DOHH2 (cell line): ENCODE data around the gene CYP2C18.

Experiments
- EZH2phosphoT487 ChIP-seq: fragments of 200-600 bp; sonication (generic); IDR thresholded peaks from 2 replicates; pipeline ENCODE4 v1.6.1; 2017; ENCODE audit warnings: borderline replicate concordance, mild to moderate bottlenecking, antibody characterized with exemption, low read length, moderate library complexity, mixed read lengths
- TF ChIP-seq, protein P1 (sequence below): fragments of 200-600 bp; sonication (generic); IDR thresholded peaks from one replicate; pipeline ENCODE4 v1.5.1; 2014; ENCODE audit warnings: antibody characterized with exemption, mild to moderate bottlenecking, low read depth, low read length; ENCODE audit not compliant: poor library complexity, severe bottlenecking

DNA sequence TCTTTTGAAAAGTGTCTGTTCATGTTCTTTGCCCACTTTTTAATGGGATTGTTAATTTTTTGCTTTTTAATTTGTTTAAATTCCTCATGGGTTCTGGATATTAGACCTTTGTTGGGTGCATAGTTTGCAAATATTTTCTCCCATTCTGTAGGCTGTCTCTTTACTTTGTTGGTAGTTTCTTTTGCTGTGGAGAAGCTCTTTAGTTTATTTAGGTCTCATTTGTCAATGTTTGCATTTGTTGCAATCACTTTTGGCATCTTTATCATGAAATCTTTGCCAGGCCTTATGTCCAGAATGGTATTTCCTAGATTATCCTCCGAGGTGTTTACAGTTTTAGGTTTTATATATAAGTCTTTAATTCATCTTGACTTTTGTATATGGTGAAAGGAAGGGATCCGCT lies 55.1 kb downstream of the CYP2C18 start:
- TF ChIP-seq, protein P1, sequence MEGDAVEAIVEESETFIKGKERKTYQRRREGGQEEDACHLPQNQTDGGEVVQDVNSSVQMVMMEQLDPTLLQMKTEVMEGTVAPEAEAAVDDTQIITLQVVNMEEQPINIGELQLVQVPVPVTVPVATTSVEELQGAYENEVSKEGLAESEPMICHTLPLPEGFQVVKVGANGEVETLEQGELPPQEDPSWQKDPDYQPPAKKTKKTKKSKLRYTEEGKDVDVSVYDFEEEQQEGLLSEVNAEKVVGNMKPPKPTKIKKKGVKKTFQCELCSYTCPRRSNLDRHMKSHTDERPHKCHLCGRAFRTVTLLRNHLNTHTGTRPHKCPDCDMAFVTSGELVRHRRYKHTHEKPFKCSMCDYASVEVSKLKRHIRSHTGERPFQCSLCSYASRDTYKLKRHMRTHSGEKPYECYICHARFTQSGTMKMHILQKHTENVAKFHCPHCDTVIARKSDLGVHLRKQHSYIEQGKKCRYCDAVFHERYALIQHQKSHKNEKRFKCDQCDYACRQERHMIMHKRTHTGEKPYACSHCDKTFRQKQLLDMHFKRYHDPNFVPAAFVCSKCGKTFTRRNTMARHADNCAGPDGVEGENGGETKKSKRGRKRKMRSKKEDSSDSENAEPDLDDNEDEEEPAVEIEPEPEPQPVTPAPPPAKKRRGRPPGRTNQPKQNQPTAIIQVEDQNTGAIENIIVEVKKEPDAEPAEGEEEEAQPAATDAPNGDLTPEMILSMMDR = no peak
- no peak for TF ChIP-seq EZH2phosphoT487
